SH-SY5Y (cell line): ENCODE measurements around the gene KCNS3.

Source experiments
- GATA2 ChIP-seq: IDR thresholded peaks from 2 replicates; pipeline ENCODE4 v1.6.1; 2011; ENCODE audit warnings: mild to moderate bottlenecking, low read depth, low read length
- GATA3 ChIP-seq: IDR thresholded peaks from 2 replicates; pipeline ENCODE4 v1.6.1; 2011; ENCODE audit warnings: low read depth, mild to moderate bottlenecking, low read length, moderate library complexity

DNA sequence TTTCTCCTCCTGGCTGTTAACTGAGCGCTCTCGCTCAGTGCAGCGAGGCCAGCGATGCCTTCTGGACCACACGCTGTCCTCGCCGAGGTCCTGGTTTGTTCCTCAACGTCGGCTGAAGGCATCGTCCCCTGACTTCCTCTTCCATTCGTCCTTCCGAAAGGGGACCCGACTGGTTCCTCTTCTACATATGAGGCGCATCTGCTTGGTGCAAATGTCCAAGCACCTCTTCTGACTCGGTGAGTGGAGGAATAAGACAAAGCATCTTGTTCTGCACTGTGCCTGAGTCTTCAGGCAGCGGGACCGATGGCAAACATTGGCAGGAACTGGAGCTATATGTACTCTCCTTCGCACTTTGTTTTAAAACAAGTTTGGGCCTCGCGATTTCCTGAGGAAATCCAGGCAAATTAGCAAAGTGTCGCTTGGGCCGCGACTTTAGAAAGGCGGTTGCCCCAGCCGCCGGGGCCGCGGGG, 621 bp upstream of the KCNS3 start:
- TF ChIP-seq GATA3 = no peak
- no peak for TF ChIP-seq GATA2
